ENCODE results near the gene KCNJ6.

GRCh38 chr21:37927711-37928110 is 11.5 kb upstream of the KCNJ6 start:
- no peak for TF ChIP-seq POLR2A (IDR thresholded peaks at IDR 0.05)
- no peak for TF ChIP-seq CTCF (IDR thresholded peaks at IDR 0.05)
- TF ChIP-seq POLR2AphosphoS5 (IDR thresholded peaks at IDR 0.05), result no peak
